GM12891 (cell line): ENCODE data around the gene JUN.

Experiments
- PAX5 ChIP-seq: IDR thresholded peaks from 2 replicates; pipeline ENCODE4 v1.6.1; 2011; ENCODE audit warnings: low read length, moderate library complexity, mild to moderate bottlenecking; ENCODE audit not compliant: insufficient read depth, severe bottlenecking
- POLR2A ChIP-seq: IDR thresholded peaks from 2 replicates; pipeline ENCODE4 v1.6.1; 2011; ENCODE audit warnings: low read depth, low read length, control low read depth
- POLR2AphosphoS5 ChIP-seq: IDR thresholded peaks from 2 replicates; pipeline ENCODE4 v1.6.1; 2011; ENCODE audit warnings: low read depth, low read length, control low read depth
- POU2F2 ChIP-seq: IDR thresholded peaks from 2 replicates; pipeline ENCODE4 v1.6.1; 2011; ENCODE audit warnings: low read depth, mild to moderate bottlenecking, control low read depth, low read length, moderate library complexity
- SPI1 ChIP-seq: IDR thresholded peaks from 2 replicates; pipeline ENCODE4 v1.6.1; 2011; ENCODE audit warnings: low read depth, low read length, control low read depth
- TAF1 ChIP-seq: IDR thresholded peaks from 2 replicates; pipeline ENCODE4 v1.6.1; 2011; ENCODE audit warnings: low read depth, low read length, control low read depth

GRCh38 chr1:58821309-58821708 is 37.5 kb upstream of the JUN start:
- TF ChIP-seq TAF1 (no peak), POU2F2 (no peak), POLR2A (no peak), POLR2AphosphoS5 (no peak), SPI1 (no peak), PAX5 (no peak)
